Astrocyte (in vitro differentiated cells and primary cell): Measurements from ENCODE around the gene FADS2. TPM values are rescaled to one million over a fixed set of nuclear protein-coding genes. Genes with fewer than 3 reads are reported as not detected.
A peak's percentile ranks its signal among the peaks of the same experiment; 100 is the strongest.

Experiments used
- DNase-seq: peaks from one replicate; pipeline ENCODE4 v3.0.0-alpha.2; 2010; ENCODE audit warnings: low read depth
- FAIRE-seq: peaks from 2 replicates; lab custom pipeline; 2011; peaks lifted over from hg19 to GRCh38; lab: Jason Lieb, UNC
- H2AFZ ChIP-seq: 2 replicates; pipeline ENCODE4 v1.6.0; 2012; ENCODE audit warnings: low read depth, low read length, inconsistent platforms
- H3K27ac ChIP-seq: 2 replicates; pipeline ENCODE4 v1.5.1; 2011; ENCODE audit warnings: low read depth, low read length, inconsistent platforms
- H3K27me3 ChIP-seq: 2 replicates; pipeline ENCODE4 v1.6.0; 2011; ENCODE audit warnings: low read length, inconsistent platforms; ENCODE audit not compliant: insufficient read depth
- H3K36me3 ChIP-seq: 2 replicates; pipeline ENCODE4 v1.5.1; 2011; ENCODE audit warnings: low read length, inconsistent platforms; ENCODE audit not compliant: insufficient read depth
- H3K4me1 ChIP-seq: 2 replicates; pipeline ENCODE4 v1.5.1; 2011; ENCODE audit warnings: low read length, inconsistent platforms; ENCODE audit not compliant: insufficient read depth
- H3K4me2 ChIP-seq: 2 replicates; pipeline ENCODE4 v1.6.0; 2012; ENCODE audit warnings: low read length, inconsistent platforms
- H3K4me3 ChIP-seq: 2 replicates; pipeline ENCODE4 v1.5.1; 2011; ENCODE audit warnings: low read depth, mild to moderate bottlenecking, low read length, inconsistent platforms; ENCODE audit not compliant: insufficient read depth
- H3K79me2 ChIP-seq: 2 replicates; pipeline ENCODE4 v1.6.0; 2012; ENCODE audit warnings: mild to moderate bottlenecking, low read length, inconsistent platforms; ENCODE audit not compliant: insufficient read depth
- H3K9ac ChIP-seq: 2 replicates; pipeline ENCODE4 v1.6.0; 2012; ENCODE audit warnings: mild to moderate bottlenecking, low read length, inconsistent platforms
- H3K9me3 ChIP-seq: 2 replicates; pipeline ENCODE4 v1.5.1; 2012; ENCODE audit warnings: low read depth, mild to moderate bottlenecking, low read length, inconsistent platforms; ENCODE audit not compliant: insufficient read depth
- H4K20me1 ChIP-seq: 2 replicates; pipeline ENCODE4 v1.6.0; 2012; ENCODE audit warnings: low read length, inconsistent platforms; ENCODE audit not compliant: insufficient read depth
- H3K27ac Mint-ChIP-seq: one replicate; pipeline ENCODE4 v1.8.0; 2021; ENCODE audit warnings: mild to moderate bottlenecking, mixed read lengths; ENCODE audit not compliant: unreplicated experiment
- H3K27me3 Mint-ChIP-seq: one replicate; pipeline ENCODE4 v1.8.0; 2021; ENCODE audit warnings: low read depth, mixed read lengths; ENCODE audit not compliant: unreplicated experiment
- H3K36me3 Mint-ChIP-seq: one replicate; pipeline ENCODE4 v1.8.0; 2021; ENCODE audit warnings: low read depth, mixed read lengths; ENCODE audit not compliant: unreplicated experiment
- H3K4me1 Mint-ChIP-seq: one replicate; pipeline ENCODE4 v1.8.0; 2021; ENCODE audit warnings: low read depth, mixed read lengths; ENCODE audit not compliant: unreplicated experiment
- H3K4me3 Mint-ChIP-seq: one replicate; pipeline ENCODE4 v1.8.0; 2021; ENCODE audit warnings: mild to moderate bottlenecking, moderate library complexity, mixed read lengths; ENCODE audit not compliant: unreplicated experiment
- H3K9me3 Mint-ChIP-seq: one replicate; pipeline ENCODE4 v1.8.0; 2021; ENCODE audit warnings: mild to moderate bottlenecking, mixed read lengths; ENCODE audit not compliant: unreplicated experiment
- CTCF ChIP-seq: IDR thresholded peaks from 2 replicates; pipeline ENCODE4 v1.5.1; 2011; ENCODE audit warnings: low read depth, mild to moderate bottlenecking, inconsistent platforms, low read length, moderate library complexity; ENCODE audit not compliant: insufficient read depth
- EZH2 ChIP-seq: IDR thresholded peaks from 2 replicates; pipeline ENCODE4 v1.6.1; 2012; ENCODE audit warnings: mild to moderate bottlenecking, low read length, inconsistent platforms; ENCODE audit not compliant: insufficient read depth
- total RNA-seq: library from RNA; stranded (reverse); gene quantifications from 2 replicates; pipeline ENCODE4 v1.2.1, GENCODE V29; 2021

FADS2 gene
- total RNA-seq, 1 donor from 2014 or later, result 287 TPM

- H3K9ac ChIP-seq, result peak overlapping the region; percentile 2
- DNase-seq, result no peak
Measured at GRCh38 chr11:61794579-61794978, 33.5 kb upstream of the FADS2 start.

GRCh38 chr11:61795459-61795858, 32.6 kb upstream of the FADS2 start:
- no peaks in the 10 kb centered on the region for H3K9me3 ChIP-seq
- Mint-ChIP-seq H3K27ac (no peak overlapping the region), H3K4me1 (peaks cover 8% of the 10 kb centered on the region), H3K9me3 (no peaks in the 10 kb centered on the region), H3K4me3 (no peak overlapping the region), H3K27me3 (no peaks in the 10 kb centered on the region), H3K36me3 (peaks cover 1% of the 10 kb centered on the region)
- H3K79me2 ChIP-seq, result peaks cover 93% of the 10 kb centered on the region
- H3K4me1 ChIP-seq, result peaks cover 6% of the 10 kb centered on the region
- FAIRE-seq (no peak), DNase-seq (no peak)
- no peak overlapping the region for H3K27ac ChIP-seq
- no peak overlapping the region for H3K9ac ChIP-seq
- H4K20me1 ChIP-seq, result peaks cover 4% of the 10 kb centered on the region
- no peak overlapping the region for H2AFZ ChIP-seq
- H3K4me3 ChIP-seq, result no peak overlapping the region
- no peak for TF ChIP-seq CTCF
- no peak for TF ChIP-seq EZH2
- H3K27me3 ChIP-seq, result no peaks in the 10 kb centered on the region
- no peak overlapping the region for H3K4me2 ChIP-seq
- H3K36me3 ChIP-seq, result peaks cover 10% of the 10 kb centered on the region

More at GRCh38 chr11:61794579-61794978, 33.5 kb upstream of the FADS2 start:
- Mint-ChIP-seq H3K27me3 (no peaks in the 10 kb centered on the region), H3K4me1 (peaks cover 8% of the 10 kb centered on the region), H3K36me3 (peaks cover 5% of the 10 kb centered on the region), H3K27ac (no peak overlapping the region), H3K4me3 (no peak overlapping the region), H3K9me3 (no peaks in the 10 kb centered on the region)
- H3K4me3 ChIP-seq, result no peak overlapping the region
- peaks cover 6% of the 10 kb centered on the region for H3K4me1 ChIP-seq
- no peak overlapping the region for H2AFZ ChIP-seq
- no peaks in the 10 kb centered on the region for H3K27me3 ChIP-seq
- H3K79me2 ChIP-seq, result peaks cover 92% of the 10 kb centered on the region
- no peak for TF ChIP-seq EZH2
- no peak for TF ChIP-seq CTCF
- H3K4me2 ChIP-seq, result peak overlapping the region; percentile 25
- H4K20me1 ChIP-seq, result peaks cover 4% of the 10 kb centered on the region
- FAIRE-seq, result no peak
- H3K27ac ChIP-seq, result no peak overlapping the region
- H3K36me3 ChIP-seq, result peaks cover 11% of the 10 kb centered on the region
- H3K9me3 ChIP-seq, result no peaks in the 10 kb centered on the region

- TF ChIP-seq EZH2 (no peak), CTCF (no peak)
- no peaks in the 10 kb centered on the region for H3K9me3 Mint-ChIP-seq
- FAIRE-seq (no peak), DNase-seq (no peak)
- Histone ChIP-seq H3K4me3 (no peak overlapping the region), H3K9ac (no peak overlapping the region), H3K4me1 (peaks cover 6% of the 10 kb centered on the region), H3K9me3 (no peaks in the 10 kb centered on the region), H4K20me1 (peaks cover 4% of the 10 kb centered on the region), H3K79me2 (peaks cover 88% of the 10 kb centered on the region), H2AFZ (no peak overlapping the region), H3K27ac (no peak overlapping the region), H3K36me3 (peaks cover 10% of the 10 kb centered on the region), H3K27me3 (no peaks in the 10 kb centered on the region), H3K4me2 (no peak overlapping the region)
- H3K36me3 Mint-ChIP-seq, result peaks cover 1% of the 10 kb centered on the region
- peaks cover 8% of the 10 kb centered on the region for H3K4me1 Mint-ChIP-seq
- H3K4me3 Mint-ChIP-seq, result no peak overlapping the region
- no peaks in the 10 kb centered on the region for H3K27me3 Mint-ChIP-seq
- H3K27ac Mint-ChIP-seq, result no peak overlapping the region
Measured at GRCh38 chr11:61795876-61796526, 32.1 kb upstream of the FADS2 start.
